ENCODE results near the gene SERAC1. TPM values are rescaled to one million over a fixed set of nuclear protein-coding genes. Genes with fewer than 3 reads are reported as not detected.

SERAC1 gene
- total and polyA plus RNA-seq, 10 of the 15 experiments (the other 5 are each of a cell fraction or from before 2014, with no cell fraction given) = 0.76 to 2.9 (median 2.2) TPM

DNA sequence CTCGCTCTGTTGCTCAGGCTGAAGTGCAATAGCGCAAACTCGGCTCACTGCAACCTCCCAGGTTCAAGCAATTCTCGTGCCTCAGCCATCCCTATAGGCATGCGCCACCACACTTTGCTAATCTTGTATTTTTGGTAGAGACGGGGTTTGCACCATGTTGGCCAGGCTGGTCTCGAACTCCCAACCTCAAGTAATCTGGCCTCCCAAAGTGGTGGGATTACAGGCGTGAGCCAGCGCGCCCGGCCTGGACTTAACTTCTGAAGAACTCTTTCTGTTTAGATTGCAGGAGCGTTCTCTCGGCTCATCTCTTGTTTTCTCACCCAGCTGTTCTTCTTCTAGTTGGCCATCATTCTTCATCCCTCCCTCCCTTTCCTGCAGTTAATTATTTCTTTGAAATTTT is 30.4 kb upstream of the SERAC1 start:
- H3K36me3 ChIP-seq (ENCODE audit: control insufficient read depth in 2 of 2, insufficient read depth in 2 of 2, low read length in 1 of 2) = no peaks in the 10 kb centered on the region
- ChIA-PET SMC1A (ENCODE audit: uncharacterized antibody, unreplicated experiment) (no interaction called here), RAD21 (ENCODE audit: unreplicated experiment) (no interaction called here), POLR2A (no interaction called here), CTCF (interaction anchor here (1.4 to 2.6 kb wide), 2 partner anchors 15 to 405 kb away, joined by 4 to 15 read pairs; no protein-coding TSS in a partner anchor)
- WGBS (ENCODE audit: insufficient coverage, insufficient replicate concordance, low lambda C conversion rate, missing lambda C conversion rate) = 89% methylated on average over 13 of the region's 13 CpGs
- intact Hi-C loops (cut with micrococcal nuclease; ENCODE audit: unreplicated experiment) (no loop called here), in situ Hi-C loops (cut with MboI) (no loop called here)
- TF ChIP-seq RCOR1 (conservative IDR thresholded peaks at IDR 0.05; ENCODE audit: low read depth, low read length) (no peak), CHD2 (IDR thresholded peaks at IDR 0.05; ENCODE audit: borderline replicate concordance, low read depth, low read length) (no peak), GATAD2B (conservative IDR thresholded peaks at IDR 0.05; ENCODE audit: low read depth) (no peak), ASH2L (IDR thresholded peaks at IDR 0.05; ENCODE audit: borderline replicate concordance, low read depth) (no peak), SMC3 (IDR thresholded peaks at IDR 0.05; ENCODE audit: borderline replicate concordance, low read length) (no peak)
- no peaks in the 10 kb centered on the region for H3K27me3 ChIP-seq (replicated peaks in 1 of 2; ENCODE audit: control insufficient read depth in 2 of 2, insufficient read depth in 2 of 2, low read length in 1 of 2)
- H3K4me3 ChIP-seq = no peak overlapping the region
- no peaks in the 10 kb centered on the region for H3K9me3 ChIP-seq (replicated peaks; ENCODE audit: control insufficient read depth, insufficient read depth, low read length)
- H2AFZ ChIP-seq (ENCODE audit: control insufficient read depth, low read depth, low read length) = no peak overlapping the region
- H3K79me2 ChIP-seq (ENCODE audit: control insufficient read depth, insufficient read depth, low read length) = no peaks in the 10 kb centered on the region
- no peaks in the 10 kb centered on the region for H3K4me1 ChIP-seq (ENCODE audit: control insufficient read depth, insufficient read depth, low read length)
- ATAC-seq = no peak
- H3K4me2 ChIP-seq (ENCODE audit: control insufficient read depth, insufficient read depth) = no peak overlapping the region
- no peak overlapping the region for H3K27ac ChIP-seq (ENCODE audit: control insufficient read depth, insufficient read depth)
- no peaks in the 10 kb centered on the region for H4K20me1 ChIP-seq (ENCODE audit: control insufficient read depth, insufficient read depth)
- H3K9ac ChIP-seq (ENCODE audit: control insufficient read depth, insufficient read depth, low read length) = no peak overlapping the region
- BruUV-seq (replicated peaks) = no TSS peak
- no peak for FAIRE-seq
- DNase-seq (ENCODE audit: low read depth, low spot score) = no peak

DNA sequence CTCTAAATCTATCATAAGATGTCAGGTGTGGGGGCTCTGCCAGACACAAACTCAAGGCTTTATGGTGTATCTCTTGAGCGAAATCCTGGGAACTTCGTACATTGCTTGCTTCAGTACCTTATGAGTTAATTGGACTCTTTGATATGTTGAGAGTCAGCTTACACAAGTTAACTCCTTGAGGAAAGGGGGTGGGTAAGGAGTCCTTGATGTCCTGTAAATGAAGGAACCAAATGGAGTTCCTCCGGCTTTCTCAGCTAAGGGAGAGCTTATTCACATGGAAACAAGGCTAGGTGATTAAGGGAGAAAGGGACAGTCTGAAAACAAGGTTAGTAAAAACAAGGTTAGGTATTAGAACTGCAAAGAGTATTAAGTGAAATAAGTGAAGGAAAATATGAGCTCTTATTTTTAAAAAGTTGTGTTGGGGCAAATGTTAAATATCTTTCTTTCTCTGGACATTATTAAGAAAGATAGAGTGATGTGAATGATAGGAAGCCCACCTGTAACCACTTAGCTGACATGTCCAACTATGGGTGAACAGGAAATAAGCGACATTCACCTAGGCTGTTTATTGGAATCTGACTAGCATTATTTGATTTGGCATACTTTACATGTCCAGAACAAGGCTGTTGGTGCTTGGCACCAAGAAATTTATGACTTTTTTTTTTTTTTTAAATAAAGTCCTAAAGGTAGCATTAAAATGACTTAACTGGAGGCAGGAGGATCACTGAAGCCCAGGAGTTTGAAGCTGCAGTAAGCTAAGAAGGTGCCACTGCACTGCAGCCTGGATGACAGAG is 26.6 kb upstream of the SERAC1 start:
- Histone ChIP-seq H3K27me3 (replicated peaks in 1 of 2; ENCODE audit: control insufficient read depth in 2 of 2, insufficient read depth in 2 of 2, low read length in 1 of 2) (no peaks in the 10 kb centered on the region), H4K20me1 (ENCODE audit: control insufficient read depth, insufficient read depth) (no peaks in the 10 kb centered on the region), H3K79me2 (ENCODE audit: control insufficient read depth, insufficient read depth, low read length) (no peaks in the 10 kb centered on the region), H3K4me2 (ENCODE audit: control insufficient read depth, insufficient read depth) (no peak overlapping the region), H3K4me1 (ENCODE audit: control insufficient read depth, insufficient read depth, low read length) (no peaks in the 10 kb centered on the region), H2AFZ (ENCODE audit: control insufficient read depth, low read depth, low read length) (no peak overlapping the region), H3K27ac (ENCODE audit: control insufficient read depth, insufficient read depth) (no peak overlapping the region), H3K36me3 (ENCODE audit: control insufficient read depth in 2 of 2, insufficient read depth in 2 of 2, low read length in 1 of 2) (no peaks in the 10 kb centered on the region), H3K4me3 (no peak overlapping the region), H3K9ac (ENCODE audit: control insufficient read depth, insufficient read depth, low read length) (no peak overlapping the region), H3K9me3 (replicated peaks; ENCODE audit: control insufficient read depth, insufficient read depth, low read length) (no peaks in the 10 kb centered on the region)
- no TSS peak for BruUV-seq (replicated peaks)
- ChIA-PET POLR2A (no interaction called here), RAD21 (ENCODE audit: unreplicated experiment) (interaction anchor here (0.7 kb wide), 1 partner anchor 20 kb away, joined by 5 read pairs; no protein-coding TSS in a partner anchor), CTCF (interaction anchor here (0.6 to 1.3 kb wide), 3 partner anchors 10 to 177 kb away, joined by 3 read pairs; no protein-coding TSS in a partner anchor), SMC1A (ENCODE audit: uncharacterized antibody, unreplicated experiment) (no interaction called here)
- no peak for ATAC-seq
- in situ Hi-C loops (cut with MboI) = no loop called here
- no peak for TF ChIP-seq ZNF207 (IDR thresholded peaks at IDR 0.05; ENCODE audit: borderline replicate concordance)
- no peak for TF ChIP-seq RAD51 (IDR thresholded peaks at IDR 0.05)
- TF ChIP-seq TCF12 (IDR thresholded peaks at IDR 0.05; ENCODE audit: low read depth, low read length) = no peak
- no peak for TF ChIP-seq GABPA (IDR thresholded peaks at IDR 0.05; ENCODE audit: low read depth)
- no peak for TF ChIP-seq SREBF2 (IDR thresholded peaks at IDR 0.05; ENCODE audit: low read length)
- TF ChIP-seq, protein P1, sequence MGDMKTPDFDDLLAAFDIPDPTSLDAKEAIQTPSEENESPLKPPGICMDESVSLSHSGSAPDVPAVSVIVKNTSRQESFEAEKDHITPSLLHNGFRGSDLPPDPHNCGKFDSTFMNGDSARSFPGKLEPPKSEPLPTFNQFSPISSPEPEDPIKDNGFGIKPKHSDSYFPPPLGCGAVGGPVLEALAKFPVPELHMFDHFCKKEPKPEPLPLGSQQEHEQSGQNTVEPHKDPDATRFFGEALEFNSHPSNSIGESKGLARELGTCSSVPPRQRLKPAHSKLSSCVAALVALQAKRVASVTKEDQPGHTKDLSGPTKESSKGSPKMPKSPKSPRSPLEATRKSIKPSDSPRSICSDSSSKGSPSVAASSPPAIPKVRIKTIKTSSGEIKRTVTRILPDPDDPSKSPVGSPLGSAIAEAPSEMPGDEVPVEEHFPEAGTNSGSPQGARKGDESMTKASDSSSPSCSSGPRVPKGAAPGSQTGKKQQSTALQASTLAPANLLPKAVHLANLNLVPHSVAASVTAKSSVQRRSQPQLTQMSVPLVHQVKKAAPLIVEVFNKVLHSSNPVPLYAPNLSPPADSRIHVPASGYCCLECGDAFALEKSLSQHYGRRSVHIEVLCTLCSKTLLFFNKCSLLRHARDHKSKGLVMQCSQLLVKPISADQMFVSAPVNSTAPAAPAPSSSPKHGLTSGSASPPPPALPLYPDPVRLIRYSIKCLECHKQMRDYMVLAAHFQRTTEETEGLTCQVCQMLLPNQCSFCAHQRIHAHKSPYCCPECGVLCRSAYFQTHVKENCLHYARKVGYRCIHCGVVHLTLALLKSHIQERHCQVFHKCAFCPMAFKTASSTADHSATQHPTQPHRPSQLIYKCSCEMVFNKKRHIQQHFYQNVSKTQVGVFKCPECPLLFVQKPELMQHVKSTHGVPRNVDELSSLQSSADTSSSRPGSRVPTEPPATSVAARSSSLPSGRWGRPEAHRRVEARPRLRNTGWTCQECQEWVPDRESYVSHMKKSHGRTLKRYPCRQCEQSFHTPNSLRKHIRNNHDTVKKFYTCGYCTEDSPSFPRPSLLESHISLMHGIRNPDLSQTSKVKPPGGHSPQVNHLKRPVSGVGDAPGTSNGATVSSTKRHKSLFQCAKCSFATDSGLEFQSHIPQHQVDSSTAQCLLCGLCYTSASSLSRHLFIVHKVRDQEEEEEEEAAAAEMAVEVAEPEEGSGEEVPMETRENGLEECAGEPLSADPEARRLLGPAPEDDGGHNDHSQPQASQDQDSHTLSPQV (IDR thresholded peaks at IDR 0.05) = no peak
- TF ChIP-seq, protein P2, sequence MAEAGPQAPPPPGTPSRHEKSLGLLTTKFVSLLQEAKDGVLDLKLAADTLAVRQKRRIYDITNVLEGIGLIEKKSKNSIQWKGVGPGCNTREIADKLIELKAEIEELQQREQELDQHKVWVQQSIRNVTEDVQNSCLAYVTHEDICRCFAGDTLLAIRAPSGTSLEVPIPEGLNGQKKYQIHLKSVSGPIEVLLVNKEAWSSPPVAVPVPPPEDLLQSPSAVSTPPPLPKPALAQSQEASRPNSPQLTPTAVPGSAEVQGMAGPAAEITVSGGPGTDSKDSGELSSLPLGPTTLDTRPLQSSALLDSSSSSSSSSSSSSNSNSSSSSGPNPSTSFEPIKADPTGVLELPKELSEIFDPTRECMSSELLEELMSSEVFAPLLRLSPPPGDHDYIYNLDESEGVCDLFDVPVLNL (IDR thresholded peaks at IDR 0.05; ENCODE audit: low read depth, low read length) = no peak
- 80% methylated on average over 4 of the region's 4 CpGs for WGBS (ENCODE audit: insufficient coverage, insufficient replicate concordance, low lambda C conversion rate, missing lambda C conversion rate)
- FAIRE-seq = no peak
- DNase-seq (ENCODE audit: low read depth, low spot score) = no peak
- intact Hi-C loops (cut with micrococcal nuclease; ENCODE audit: unreplicated experiment) = no loop called here

Data from GM12878 (cell line).